Measurements from ENCODE around the gene FFAR2.
A peak's percentile ranks its signal among the peaks of the same experiment; 100 is the strongest.
"Not testable (repeated sequence)": the region's sequence is repeated elsewhere in the genome, so short reads cannot be mapped to it uniquely, and the experiment has no call there.

FFAR2 gene

DNA sequence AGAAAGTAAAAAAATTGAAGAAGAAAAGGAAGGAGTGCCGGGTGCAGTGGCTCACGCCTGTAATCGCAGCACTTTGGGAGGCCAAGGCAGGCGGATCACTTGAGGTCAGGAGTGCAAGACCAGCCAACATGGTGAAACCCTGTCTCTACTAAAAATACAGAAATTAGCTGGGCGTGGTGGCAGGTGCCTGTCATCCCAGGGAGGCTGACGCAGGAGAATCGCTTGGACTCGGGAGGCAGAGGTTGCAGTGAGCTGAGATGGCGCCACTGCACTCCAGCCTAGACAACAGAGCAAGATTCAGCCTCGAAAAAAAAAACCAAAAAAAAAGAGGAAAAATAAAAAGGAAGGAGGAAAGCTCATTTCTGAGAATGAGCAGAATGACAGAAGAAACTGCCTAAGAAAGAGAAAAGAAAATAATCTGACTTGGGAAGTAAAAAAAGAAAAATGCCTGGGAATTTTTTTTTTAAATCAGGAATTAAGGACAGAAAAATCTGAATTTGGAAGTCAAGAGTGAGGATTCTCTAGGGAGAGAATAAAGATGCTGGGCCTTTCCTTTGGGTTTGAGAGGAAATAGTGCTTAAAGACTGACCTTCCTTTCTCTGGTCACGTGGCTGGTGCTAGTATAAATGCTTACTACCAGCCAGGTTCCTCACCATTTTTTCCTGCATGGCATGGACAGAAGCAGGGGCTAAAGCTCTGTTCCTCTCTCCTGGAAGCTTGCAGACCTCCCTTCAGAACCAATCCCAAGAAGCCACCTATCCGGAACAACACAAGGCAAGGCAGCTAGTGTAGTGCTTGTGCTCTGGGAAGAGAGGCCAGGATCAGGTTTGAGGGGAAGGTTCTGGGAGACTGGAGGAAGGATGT, at the start of gene FFAR2:
Gene FFAR2, plus strand, starts transcription at position 652 of the 864 bp plus-strand sequence. CDS start 1,458 bp downstream, outside the sequence.
- DNase-seq = no peak

DNA sequence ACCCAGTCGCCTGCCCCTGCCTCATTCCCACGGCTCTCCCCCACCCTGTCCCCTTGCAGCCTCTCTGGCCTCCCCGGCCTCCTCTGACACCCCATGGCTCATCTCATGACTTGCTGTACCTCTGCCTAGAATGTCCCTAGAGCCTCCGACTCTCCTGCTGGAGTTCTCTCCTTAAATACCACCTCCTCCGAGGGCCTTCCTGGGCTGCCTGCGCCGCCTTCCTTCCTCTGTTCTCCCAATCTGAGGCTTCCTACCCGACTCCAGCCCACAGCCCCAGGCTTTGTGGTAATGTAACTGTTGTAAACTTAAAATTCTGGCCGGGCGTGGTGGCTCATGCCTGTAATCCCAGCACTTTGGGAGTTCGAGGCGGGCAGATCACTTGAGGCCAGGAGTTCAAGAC, 49.5 kb upstream of the FFAR2 start:
- DNase-seq = no peak

DNA sequence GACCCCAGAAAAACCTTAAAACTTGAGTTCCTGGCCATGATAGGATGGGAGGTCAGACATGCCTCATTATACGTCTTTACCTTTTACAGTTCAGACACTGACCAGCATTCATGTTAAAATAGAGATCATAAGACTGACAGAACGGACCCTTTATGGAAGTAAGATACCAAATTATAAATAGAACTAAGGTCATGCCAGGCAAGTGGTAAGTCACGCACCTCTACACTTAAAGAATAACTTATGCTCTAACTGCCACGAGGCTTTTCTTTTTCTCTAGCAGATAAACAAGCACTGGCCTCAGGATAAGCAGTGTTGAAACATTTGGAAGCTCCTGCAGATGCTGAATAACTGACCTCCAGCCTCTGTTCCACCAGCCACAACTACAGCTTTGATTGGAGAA, 48.8 kb upstream of the FFAR2 start:
- DNase-seq = no peak

DNA sequence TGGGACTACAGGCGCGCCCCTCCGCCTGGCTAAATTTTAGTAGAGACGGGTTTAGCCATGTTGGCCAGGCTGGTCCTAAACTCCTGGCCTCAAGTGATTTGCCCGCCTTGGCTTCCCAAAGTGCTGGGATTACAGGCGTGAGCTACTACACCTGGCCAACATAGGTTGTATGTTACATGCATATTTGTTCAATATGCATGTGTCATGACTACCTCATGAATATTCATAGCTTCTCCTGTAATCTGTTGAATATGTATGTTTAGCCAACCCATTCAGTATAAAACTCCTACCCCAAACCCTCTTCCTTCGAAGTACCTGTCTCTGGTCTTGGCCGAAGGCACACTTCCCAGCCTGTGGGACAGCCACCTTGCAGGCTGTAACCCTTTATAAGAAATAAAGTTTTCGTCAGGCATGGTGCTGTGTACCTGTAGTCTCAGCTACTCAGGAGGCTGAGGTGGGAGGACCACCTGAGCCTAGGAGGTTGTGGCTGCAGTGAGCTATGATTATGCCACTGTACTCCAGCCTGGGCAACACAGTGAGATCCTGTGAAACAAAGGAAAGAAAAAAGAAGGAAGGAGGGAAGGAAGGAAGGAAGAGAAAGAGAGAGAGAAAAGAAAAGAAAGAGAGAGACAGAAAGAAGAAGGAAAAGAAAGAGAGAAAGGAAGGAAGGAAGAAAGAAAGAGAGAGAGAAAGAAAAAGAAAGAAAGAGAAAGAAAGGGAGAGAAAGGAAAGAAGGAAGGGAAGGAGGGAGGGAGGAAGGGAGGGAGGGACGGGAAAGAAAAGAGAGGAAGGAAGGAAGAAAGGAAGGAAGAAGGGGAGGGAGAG, 47.9 kb upstream of the FFAR2 start:
- no peak for DNase-seq

DNA sequence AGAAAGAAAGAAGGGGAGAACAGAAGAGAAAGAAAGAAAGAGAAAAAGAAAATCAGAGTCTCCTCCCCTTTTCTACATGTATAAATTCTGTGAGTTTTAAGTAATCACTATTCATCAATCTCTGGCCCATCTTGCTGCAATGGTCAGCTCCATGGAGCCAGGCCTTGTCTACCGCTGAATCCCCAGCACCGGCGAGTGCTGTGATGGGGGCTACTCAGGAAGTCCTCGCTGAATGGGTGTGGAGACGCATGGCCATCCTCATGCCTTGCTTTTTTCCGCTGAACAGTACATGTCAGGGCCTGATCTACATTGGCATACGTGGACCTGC, 47.3 kb upstream of the FFAR2 start:
- no peak for DNase-seq

DNA sequence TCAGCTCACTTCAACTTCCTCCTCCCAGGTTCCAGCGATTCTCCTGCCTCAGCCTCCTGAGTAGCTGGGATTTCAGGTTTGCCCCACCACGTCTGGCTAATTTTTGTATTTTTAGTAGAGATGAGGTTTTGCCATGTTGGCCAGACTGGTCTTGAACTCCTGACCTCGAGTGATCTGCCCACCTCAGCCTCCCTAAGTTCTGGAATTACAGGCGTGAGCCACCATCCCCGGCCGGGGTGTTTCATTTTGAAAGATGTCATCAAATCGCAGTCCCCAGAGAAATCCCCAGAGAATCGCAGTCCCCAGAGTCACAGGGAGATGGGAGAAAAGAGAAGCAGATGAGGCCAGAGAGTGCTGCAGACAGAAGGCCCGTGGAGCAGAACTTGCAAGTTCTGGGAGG, 46.6 kb upstream of the FFAR2 start:
- DNase-seq = not testable (repeated sequence)

DNA sequence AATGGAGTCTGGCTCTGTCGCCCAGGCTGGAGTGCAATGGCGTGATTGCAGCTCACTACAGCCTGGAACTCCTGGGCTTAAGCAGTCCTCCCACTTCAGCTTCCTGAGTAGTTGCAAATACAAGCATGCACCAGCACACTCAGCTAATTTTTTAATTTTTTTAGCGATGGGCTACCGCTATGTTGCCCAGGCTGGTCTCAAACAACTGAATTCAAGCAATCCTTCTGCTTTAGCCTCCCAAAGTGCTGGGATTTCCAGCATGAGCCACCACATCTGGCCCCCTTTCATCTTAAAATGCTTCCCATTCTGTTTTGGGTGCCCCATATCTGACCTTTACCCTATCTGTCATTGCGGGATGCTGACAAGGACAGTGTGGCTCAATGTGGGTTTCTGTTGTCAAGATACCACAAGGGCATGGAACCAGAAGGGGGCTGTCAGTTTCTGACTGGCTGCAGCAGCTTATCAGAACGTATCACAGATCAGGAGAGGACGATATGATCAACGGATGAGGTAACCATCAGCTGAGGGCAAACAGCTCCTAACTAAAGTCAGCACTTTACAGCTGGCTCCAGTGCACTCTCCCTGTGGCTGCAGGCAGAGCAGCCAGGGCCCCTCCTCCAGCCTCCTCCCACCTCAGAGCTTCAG, 44.8 kb upstream of the FFAR2 start:
- peak; percentile 39 for DNase-seq

DNA sequence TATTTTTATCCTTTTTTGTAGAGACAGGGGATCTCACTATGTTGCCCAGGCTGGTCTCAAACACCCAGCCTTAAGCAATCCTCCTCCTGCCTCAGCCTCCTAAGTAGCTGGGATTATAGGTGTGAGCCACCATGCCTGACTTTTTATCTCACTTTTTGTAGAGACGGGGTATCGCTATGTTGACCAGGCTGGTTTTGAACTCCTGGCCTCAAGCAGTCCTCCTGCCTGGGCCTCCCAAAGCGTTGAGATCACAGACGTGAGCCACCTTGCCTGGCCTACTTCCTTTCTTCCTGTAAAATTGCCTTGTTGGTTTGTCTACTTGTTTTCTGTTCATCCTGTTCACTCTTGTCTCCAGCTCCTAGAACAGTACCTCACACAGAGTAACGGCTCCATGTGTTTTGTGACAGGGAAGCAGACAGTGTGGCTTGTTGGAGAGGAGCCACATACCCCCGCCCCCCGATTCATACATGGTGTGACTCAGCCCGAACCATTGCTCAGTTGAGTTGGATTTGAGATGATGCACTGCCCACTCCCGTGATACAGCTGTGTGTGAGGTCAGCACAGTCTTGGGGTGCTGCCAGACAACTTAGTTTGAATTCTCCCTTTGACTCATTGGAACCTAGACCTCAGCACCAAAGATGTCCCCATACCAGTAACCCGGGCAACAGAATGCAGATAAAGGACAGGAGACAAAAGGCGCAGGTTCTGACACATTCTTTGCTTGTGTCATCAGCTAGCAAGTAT, 43.0 kb upstream of the FFAR2 start:
- DNase-seq = peak; percentile 69

DNA sequence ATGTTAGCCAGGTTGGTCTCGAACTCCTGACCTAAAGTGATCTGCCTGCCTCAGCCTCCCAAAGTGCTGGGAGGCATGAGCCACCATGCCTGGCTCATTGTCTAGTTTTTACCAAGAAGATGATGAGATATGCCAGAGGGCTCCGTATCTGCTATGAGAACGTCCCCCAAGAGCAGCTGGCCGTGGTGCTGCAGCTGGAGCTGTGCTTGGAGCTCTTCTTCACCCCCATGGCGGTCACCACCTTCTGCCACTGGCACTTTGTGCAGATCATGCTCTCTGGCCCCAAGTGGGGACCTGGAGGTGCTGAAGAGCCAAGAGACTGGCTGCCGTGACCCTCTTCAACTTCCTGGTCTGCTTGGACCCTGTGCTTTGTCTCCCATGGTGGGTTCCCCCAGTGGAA, 40.4 kb upstream of the FFAR2 start:
- no peak for DNase-seq

DNA sequence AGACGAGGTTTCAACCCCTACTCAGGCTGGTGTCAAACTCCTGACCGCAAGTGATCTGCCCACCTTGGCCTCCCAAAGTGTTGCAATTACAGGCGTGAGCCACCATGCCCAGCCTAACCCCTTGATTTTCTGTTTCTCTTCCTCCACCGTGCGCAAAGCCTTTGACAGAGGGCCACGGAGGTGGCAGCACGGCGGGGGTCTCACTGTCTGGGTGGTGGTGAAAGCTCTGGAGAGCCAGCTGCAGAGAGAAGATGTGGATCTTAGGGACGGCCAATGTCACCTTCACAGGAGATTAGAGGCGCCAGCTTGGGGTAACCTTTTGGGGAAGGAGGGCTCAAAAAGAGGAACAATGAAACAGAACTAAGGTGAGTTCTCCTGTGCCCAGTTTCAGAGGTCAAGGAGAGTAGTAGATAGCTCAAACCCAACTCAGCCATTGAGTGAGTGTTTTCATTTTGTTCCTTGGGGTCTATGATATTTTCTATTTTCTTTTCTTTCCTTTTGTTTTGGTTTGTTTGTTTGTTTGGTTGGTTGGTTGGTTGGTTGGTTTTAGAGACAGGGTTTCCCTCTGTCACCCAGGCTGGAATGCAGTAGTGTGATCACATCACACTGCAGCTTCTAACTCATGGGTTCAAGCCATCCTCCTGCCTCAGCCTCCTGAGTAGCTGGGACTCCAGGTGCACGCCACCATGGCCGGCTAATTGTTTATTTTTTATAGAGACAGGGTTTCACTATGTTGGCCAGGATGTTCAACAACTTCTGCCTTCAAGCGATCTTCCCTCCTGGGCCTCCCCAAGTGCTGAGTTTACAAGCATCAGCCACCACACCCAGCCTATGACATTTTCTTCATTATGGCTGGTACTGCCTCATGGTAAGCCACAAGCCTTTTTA, 39.5 kb upstream of the FFAR2 start:
- no peak for DNase-seq

DNA sequence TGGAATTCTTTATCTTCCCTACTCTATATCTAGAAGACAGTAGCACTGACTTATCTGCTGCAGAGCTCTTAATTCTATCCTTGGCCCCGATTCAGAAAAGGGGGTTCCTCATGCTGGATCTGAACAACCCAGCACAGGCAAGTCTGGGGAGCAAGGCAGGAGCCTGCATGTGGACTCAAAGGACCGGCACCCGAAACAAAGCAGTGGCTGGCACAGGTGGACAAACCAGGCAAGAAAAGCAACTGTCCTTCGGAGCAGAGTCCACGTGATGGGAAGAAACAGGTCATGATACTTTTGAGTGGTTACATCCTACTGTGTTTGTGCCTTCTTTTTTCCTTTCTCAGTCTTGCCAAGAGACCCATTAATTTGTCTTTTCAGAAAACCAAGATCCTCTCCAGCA, 38.9 kb upstream of the FFAR2 start:
- no peak for DNase-seq

DNA sequence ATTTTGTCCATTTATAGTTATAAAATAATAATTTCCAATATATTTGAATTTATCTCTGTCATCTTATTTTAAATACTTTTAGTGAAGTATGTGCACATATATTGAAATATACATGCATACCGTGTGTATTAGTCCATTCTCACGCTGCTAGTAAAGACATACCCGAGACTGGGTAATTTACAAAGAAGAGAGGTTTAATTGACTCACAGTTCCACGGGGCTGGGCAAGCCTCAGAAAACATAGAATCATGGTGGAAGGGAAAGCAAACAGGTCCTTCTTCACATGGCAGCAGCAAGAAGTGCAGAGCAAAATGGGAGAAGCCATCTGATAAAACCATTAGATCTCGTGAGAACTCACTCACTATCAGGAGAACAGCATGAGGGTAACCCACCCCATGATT, 37.6 kb upstream of the FFAR2 start:
- no peak for DNase-seq

DNA sequence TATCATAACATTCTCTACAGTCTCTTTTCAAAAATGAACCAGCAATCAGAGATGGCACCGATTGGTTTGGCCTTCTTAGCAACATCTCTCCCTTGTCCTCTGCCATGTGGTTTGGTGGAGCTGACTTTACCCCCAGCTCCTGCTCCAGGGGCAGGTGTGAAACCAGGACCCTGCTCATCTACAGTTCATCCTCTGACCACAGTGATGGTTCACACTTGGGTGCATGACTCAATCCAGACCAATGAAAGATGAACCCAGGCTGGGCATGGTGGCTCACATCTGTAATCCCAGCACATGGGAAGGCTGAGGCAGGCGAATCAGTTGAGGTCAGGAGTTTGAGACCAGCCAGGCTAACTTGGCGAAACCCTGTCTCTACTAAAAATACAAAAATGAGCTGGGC, 33.6 kb upstream of the FFAR2 start:
- DNase-seq = peak; percentile 25

DNA sequence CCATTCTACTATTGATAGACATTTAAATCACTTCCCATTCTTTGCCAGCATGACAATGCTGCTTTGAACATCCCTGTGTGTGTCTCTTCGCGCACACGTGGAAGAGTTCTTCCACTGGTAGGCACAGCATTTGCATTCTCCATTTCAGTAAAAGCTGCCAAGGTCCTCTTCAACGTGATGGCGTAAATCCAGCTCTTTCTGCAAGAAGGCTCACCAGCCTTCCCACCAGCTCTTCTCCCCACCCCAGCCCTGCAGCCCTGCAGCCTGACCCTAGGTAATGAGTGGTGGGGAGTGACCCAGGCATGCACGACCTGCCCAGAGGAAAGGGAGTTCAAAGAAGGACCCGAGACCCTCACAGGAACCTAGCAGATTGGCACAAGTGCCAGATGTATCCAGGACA, 31.7 kb upstream of the FFAR2 start:
- DNase-seq = no peak

DNA sequence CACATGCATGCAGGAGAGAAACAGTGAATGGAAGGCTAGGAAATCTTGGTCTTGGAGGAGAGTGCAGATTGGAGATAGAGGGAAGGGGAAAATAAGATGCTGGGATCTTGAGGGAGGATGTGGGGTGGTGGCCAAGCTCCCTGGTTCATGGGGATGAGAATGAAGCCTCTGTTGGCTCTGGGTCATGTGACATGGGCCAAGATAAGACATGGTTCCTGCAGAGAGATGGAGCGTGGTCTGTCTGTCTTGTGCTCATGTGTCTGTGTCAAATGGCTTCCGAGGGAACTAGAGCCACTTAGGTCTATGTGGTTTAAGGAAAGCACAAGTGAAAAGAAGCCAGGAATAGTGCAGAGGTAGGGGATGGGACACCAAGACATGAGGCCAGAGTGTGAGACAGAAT, 30.8 kb upstream of the FFAR2 start:
- DNase-seq = no peak

DNA sequence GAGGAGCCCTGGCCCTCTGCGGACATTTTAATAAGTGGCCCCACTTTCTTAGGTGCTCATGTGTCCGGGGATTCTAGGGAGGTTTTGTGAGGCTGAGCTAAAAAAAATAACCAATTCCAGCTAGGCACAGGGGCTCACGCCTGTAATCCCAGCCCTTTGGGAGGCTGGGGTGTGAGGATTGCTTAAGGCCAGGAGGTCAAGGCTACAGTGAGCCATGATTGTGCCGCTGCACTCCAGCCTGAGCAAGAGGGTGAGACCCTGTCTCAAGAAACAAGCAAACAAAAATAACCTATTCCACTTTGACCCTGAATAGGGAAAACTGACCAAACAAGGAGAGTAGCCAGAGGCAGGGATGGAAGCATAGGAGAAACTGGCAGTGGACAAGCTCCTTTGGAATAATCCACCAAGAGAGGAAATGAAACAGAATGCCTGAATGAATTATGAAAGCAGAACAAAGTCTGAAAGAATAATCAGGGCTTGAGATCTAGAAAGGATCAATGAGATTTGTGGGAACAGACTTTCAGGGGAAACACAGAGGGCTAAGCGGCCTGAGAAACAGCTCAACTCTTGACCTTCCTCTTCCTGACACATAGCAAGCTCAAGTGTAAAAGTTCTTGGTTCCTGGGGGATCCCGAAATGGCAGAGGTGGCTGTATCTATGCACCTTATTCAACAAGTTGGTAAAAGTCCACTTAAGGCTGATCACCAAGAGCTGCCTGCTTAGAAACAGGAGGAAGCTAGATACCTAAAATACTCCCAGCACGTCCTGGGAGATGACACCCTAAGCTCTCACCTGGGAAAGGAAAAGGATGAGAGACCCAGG, 30.1 kb upstream of the FFAR2 start:
- no peak for DNase-seq

DNA sequence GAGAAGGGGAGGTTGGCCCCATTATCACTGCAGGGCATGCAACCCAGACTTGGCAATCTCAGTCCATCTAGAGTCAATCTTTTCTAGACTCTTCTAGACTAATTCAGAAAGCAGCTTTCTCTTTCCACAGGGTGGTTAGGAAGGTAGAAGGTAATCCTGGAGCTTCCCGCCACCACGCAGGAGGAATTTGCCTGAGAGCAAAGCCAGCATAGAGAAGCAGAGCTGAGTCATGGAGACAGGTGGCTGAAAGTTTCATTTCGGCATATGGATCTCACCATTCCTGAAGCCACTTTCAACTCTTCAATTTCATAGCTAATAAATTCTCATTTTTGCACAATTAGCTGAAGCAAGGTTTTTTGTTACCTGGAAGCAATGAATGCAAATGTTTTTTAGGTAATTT, 29.0 kb upstream of the FFAR2 start:
- DNase-seq = no peak

DNA sequence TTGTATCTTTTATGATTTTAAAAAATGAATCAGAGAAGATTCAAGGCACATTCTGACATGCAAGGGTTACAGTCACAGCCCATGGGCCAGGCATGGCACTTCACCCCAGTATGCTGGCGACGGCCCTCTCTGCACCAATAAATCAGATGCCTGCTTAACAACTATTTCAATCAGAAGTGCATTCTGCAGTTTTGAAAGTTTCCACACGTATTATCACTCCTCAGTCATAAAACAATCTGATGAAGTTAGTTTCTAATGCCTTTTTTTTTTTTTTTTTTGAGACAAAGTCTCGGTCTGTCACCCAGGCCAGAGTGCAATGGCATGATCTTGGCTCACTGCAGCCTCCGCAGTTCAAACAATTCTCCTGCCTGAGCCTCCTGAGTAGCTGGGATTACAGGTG, 28.3 kb upstream of the FFAR2 start:
- no peak for DNase-seq

DNA sequence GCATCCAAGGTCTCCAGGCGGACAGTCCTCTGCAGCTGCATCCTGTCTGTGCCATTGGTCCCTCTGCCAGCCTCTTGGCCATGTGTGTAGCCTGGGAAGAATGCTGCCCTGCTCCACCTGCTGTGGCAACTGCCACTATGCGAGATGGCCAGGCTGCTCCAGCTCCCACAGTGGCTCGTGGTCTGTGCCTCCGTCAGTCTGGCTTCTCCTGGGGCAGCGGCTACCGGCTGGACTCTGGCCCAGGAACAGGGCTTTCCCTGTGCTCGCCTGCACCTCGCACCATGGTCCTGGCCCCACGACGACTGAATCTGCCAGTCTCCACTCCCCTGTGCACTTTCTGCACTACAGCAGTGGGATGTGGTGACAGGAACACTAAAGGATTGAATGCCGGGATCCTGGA, 26.7 kb upstream of the FFAR2 start:
- no peak for DNase-seq

DNA sequence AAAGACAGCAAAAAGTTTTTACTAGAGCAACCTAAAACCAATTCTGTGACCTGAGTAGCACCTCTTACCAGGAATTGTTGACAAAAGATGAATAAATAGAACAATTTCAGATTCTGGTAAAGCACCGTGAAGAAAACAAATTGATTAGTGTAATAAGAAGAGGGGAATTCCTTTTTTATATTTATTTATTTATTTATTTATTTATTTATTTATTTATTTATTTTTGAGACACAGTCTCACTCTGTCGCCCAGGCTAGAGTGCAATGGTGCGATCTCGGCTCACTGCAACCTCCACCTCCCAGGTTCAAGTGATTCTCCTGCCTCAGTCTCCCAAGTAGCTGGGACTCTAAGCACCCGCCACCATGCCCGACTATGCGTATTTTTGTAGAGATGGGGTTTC, 24.7 kb upstream of the FFAR2 start:
- DNase-seq = not testable (repeated sequence)

DNA sequence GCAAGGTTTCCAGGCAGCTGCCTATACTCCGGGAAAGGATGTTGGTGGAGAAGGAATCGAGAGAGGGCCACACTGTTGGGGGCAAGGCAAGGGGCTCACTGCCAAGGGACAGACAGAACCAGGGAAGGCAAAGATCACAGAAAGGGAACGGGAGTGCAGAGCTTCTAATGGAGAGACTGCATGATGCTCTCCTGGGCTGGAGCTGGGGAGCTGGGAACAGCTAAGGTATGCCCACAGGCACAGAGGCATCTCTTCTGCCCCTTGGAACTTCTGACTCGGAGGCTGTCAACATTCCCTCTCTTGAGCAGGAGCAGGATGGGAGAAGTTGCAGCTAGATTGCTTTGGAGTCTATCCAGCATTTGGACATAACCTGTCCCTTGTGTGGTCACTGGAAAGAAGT, 22.4 kb upstream of the FFAR2 start:
- DNase-seq = no peak
